ENCODE measurements around the gene ACO2.

- no peak for TF ChIP-seq ZNF382 (CRISPR knock-in tag; IDR thresholded peaks at IDR 0.05; ENCODE audit: borderline replicate concordance)
- no peak for TF ChIP-seq POLR2A (IDR thresholded peaks at IDR 0.05; ENCODE audit: insufficient read depth in 1 of 2, low read depth in 2 of 2, low read length in 2 of 2)
- no peak for TF ChIP-seq KAT8 (CRISPR knock-in tag; IDR thresholded peaks at IDR 0.05)
- no peak for TF ChIP-seq NFYB (CRISPR knock-in tag; IDR thresholded peaks at IDR 0.05)
- no peak for TF ChIP-seq RAD21 (CRISPR knock-in tag; IDR thresholded peaks at IDR 0.05)
- TF ChIP-seq, protein P1, sequence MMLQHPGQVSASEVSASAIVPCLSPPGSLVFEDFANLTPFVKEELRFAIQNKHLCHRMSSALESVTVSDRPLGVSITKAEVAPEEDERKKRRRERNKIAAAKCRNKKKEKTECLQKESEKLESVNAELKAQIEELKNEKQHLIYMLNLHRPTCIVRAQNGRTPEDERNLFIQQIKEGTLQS (CRISPR knock-in tag; IDR thresholded peaks at IDR 0.05): no peak
- no peak for TF ChIP-seq CTCF (CRISPR knock-in tag; IDR thresholded peaks at IDR 0.05)
Measured at GRCh38 chr22:41561335-41561734, 92.4 kb downstream of the ACO2 start.

Data from HepG2 (cell line).